Cardiac muscle cell (in vitro differentiated cells and primary cell): ENCODE results near the gene B3GAT1. TPM values are rescaled to one million over a fixed set of nuclear protein-coding genes. Genes with fewer than 3 reads are reported as not detected.
"Not testable (repeated sequence)": the region's sequence is repeated elsewhere in the genome, so short reads cannot be mapped to it uniquely, and the experiment has no call there.

Experiments
- DNase-seq, 2 donors: peaks; one replicate each; pipeline versions ENCODE4 v3.0.0 to v3.0.0-alpha.2; 2010 to 2017; ENCODE audit warnings: low read depth in 1 of 2, low spot score in 1 of 2
- H3K27ac ChIP-seq: fragments of 200-600 bp; sonication (generic); 2 replicates; pipeline ENCODE4 v1.5.1; 2016
- H3K27me3 ChIP-seq: fragments of 200-600 bp; sonication (generic); 2 replicates; pipeline ENCODE4 v1.6.0; 2016; ENCODE audit warnings: control low read depth
- H3K36me3 ChIP-seq: fragments of 200-600 bp; sonication (generic); 2 replicates; pipeline ENCODE4 v1.5.1; 2016; ENCODE audit warnings: control low read depth
- H3K4me1 ChIP-seq: fragments of 200-600 bp; sonication (generic); 2 replicates; pipeline ENCODE4 v1.8.1; 2017; ENCODE audit warnings: low read depth, mild to moderate bottlenecking, mixed run types
- H3K4me3 ChIP-seq: fragments of 200-600 bp; sonication (generic); 2 replicates; pipeline ENCODE4 v1.5.1; 2016; ENCODE audit warnings: mild to moderate bottlenecking
- H3K9me3 ChIP-seq: fragments of 200-600 bp; sonication (generic); 2 replicates; pipeline ENCODE4 v1.5.1; 2017; ENCODE audit warnings: low read depth, mild to moderate bottlenecking, control low read depth
- CTCF ChIP-seq: IDR thresholded peaks from 2 replicates; pipeline ENCODE4 v1.5.1; 2012; ENCODE audit warnings: low read depth, mild to moderate bottlenecking, low read length
- polyA plus RNA-seq: library from polyadenylated mRNA; unstranded; fragments of >200 nt; fragmentation: Nextera tagmentation; extraction: Ambion mirVana; gene quantifications from 2 replicates; pipeline ENCODE4 v1.2.1, GENCODE V29; 2016
- total RNA-seq: library from RNA; depleted of rRNA; stranded (reverse); fragments of >200 nt; gene quantifications from 2 replicates; pipeline ENCODE4 v1.2.3, GENCODE V29; 2016

Gene B3GAT1
- total and polyA plus RNA-seq, 2 experiments from 2014 or later = 1.5 TPM; not detected in 1

GRCh38 chr11:134450186-134450585, 38.1 kb upstream of the B3GAT1 start:
- no peak for TF ChIP-seq CTCF

GRCh38 chr11:134449713-134450112, 37.7 kb upstream of the B3GAT1 start:
- H3K9me3 ChIP-seq = no peaks in the 10 kb centered on the region
- H3K27me3 ChIP-seq = no peaks in the 10 kb centered on the region
- H3K36me3 ChIP-seq = no peaks in the 10 kb centered on the region
- no peak for DNase-seq
- H3K4me3 ChIP-seq = no peak overlapping the region
- TF ChIP-seq CTCF = no peak
- H3K4me1 ChIP-seq = no peaks in the 10 kb centered on the region
- H3K27ac ChIP-seq = no peak overlapping the region

More at GRCh38 chr11:134450186-134450585, 38.1 kb upstream of the B3GAT1 start:
- H3K4me1 ChIP-seq = no peaks in the 10 kb centered on the region
- H3K36me3 ChIP-seq = no peaks in the 10 kb centered on the region
- H3K9me3 ChIP-seq = no peaks in the 10 kb centered on the region
- H3K27me3 ChIP-seq = no peaks in the 10 kb centered on the region
- no peak overlapping the region for H3K4me3 ChIP-seq
- H3K27ac ChIP-seq = no peak overlapping the region
- no peak for DNase-seq

- no peak for TF ChIP-seq CTCF
- no peaks in the 10 kb centered on the region for H3K36me3 ChIP-seq
- no peaks in the 10 kb centered on the region for H3K27me3 ChIP-seq
- no peak overlapping the region for H3K27ac ChIP-seq
- H3K9me3 ChIP-seq = no peaks in the 10 kb centered on the region
- H3K4me1 ChIP-seq = no peaks in the 10 kb centered on the region
- no peak overlapping the region for H3K4me3 ChIP-seq
- no peak for DNase-seq
These were observed 37.0 kb upstream of the B3GAT1 start for GRCh38 chr11:134449051-134449450.

- H3K27ac ChIP-seq = no peak overlapping the region
- no peaks in the 10 kb centered on the region for H3K27me3 ChIP-seq
- H3K4me1 ChIP-seq = no peaks in the 10 kb centered on the region
- H3K9me3 ChIP-seq = no peaks in the 10 kb centered on the region
- no peaks in the 10 kb centered on the region for H3K36me3 ChIP-seq
- DNase-seq = no peak
- no peak overlapping the region for H3K4me3 ChIP-seq
- TF ChIP-seq CTCF = no peak
These were observed 35.7 kb upstream of the B3GAT1 start for GRCh38 chr11:134447696-134448095.

- Histone ChIP-seq H3K27me3 (no peaks in the 10 kb centered on the region), H3K4me1 (no peaks in the 10 kb centered on the region), H3K27ac (no peak overlapping the region), H3K9me3 (no peaks in the 10 kb centered on the region), H3K4me3 (no peak overlapping the region), H3K36me3 (no peaks in the 10 kb centered on the region)
- no peak for TF ChIP-seq CTCF
- DNase-seq = no peak
These were observed 33.7 kb upstream of the B3GAT1 start for GRCh38 chr11:134445601-134446325.

GRCh38 chr11:134444160-134445108, 32.4 kb upstream of the B3GAT1 start:
- not testable (repeated sequence) for DNase-seq, H3K4me1 ChIP-seq, H3K27ac ChIP-seq, H3K36me3 ChIP-seq, H3K9me3 ChIP-seq, H3K27me3 ChIP-seq, H3K4me3 ChIP-seq
